Brain microvascular endothelial cell (primary cell): Measurements from ENCODE around the gene ABCA9.
"Not testable (repeated sequence)": the region's sequence is repeated elsewhere in the genome, so short reads cannot be mapped to it uniquely, and the experiment has no call there.

Experiments
- DNase-seq: peaks from one replicate; pipeline ENCODE4 v3.0.0-alpha.2; 2020
- H3K27ac ChIP-seq: fragments of 250-450 bp; sonication (Bioruptor Pico); 2 replicates; pipeline ENCODE4 v1.5.1; 2020; ENCODE audit warnings: mild to moderate bottlenecking, moderate library complexity
- H3K27me3 ChIP-seq: fragments of 250-450 bp; sonication (Bioruptor Pico); replicated peaks from 2 replicates; pipeline ENCODE4 v1.5.1; 2020; ENCODE audit warnings: mild to moderate bottlenecking
- H3K36me3 ChIP-seq: fragments of 250-450 bp; sonication (Bioruptor Pico); replicated peaks from 2 replicates; pipeline ENCODE4 v1.5.1; 2020; ENCODE audit warnings: mild to moderate bottlenecking
- H3K4me3 ChIP-seq: 2 replicates; pipeline ENCODE4 v1.5.1; 2011; ENCODE audit warnings: low read depth, mild to moderate bottlenecking, control low read depth, low read length, moderate library complexity
- CTCF ChIP-seq: IDR thresholded peaks from 2 replicates; pipeline ENCODE4 v1.5.1; 2011; ENCODE audit warnings: low read depth, mild to moderate bottlenecking, moderate library complexity, low read length, control low read depth, inconsistent platforms; ENCODE audit errors: missing control alignments
- in situ Hi-C: cut with HindIII; loops from 2 replicates; pipeline ENCODE4 v1.10.0; 2017; ENCODE audit warnings: low sequenced_read_pairs, low pct_ligation_motif_present

Gene ABCA9

DNA sequence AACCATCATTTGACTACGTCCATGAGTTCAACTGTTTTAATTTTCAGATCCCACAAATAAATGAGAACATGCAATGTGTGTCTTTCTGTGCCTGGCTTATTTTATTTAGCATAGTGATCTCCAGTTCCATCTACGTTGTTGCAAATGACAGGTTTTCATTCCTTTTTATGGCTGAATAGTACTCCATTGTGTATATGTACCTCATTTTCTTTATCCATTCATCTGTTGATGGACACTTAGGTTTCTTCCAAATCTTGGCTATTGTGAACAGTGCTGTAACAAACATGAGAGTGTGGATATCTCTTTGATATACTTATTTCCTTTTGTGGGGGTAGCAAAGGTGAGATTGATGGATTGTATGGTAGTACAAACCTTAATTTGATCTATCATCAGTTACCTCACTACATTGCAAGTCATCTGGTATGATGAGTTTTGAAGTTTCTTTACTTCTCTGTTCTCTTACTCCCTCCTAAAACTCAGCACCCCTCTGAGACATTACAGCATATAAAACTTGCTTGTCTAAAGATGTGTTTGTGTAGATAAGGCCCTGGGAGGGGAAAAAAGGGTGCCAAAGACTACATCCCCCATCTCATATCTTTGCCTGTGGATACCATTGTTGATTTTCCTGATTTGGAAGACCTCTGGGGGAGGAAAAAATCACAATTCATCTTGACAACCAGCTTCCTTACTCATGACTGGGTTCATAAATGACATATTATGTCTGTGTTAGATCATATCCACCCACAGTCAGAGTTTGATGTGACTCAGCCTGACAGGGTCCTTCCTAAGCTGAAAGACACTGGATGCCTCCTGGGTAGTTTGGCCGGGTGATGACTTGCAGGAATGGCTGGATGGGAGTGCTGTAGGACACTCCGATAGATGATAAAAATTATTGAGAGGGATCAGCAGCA, 47.6 kb downstream of the ABCA9 start:
- in situ Hi-C loops: no loop called here
- H3K4me3 ChIP-seq: no peak overlapping the region
- no peak for TF ChIP-seq CTCF
- peak overlapping the region; percentile 59 for H3K27ac ChIP-seq
- H3K27me3 ChIP-seq: no peaks in the 10 kb centered on the region
- DNase-seq: peak; percentile 91
- H3K36me3 ChIP-seq: no peaks in the 10 kb centered on the region

DNA sequence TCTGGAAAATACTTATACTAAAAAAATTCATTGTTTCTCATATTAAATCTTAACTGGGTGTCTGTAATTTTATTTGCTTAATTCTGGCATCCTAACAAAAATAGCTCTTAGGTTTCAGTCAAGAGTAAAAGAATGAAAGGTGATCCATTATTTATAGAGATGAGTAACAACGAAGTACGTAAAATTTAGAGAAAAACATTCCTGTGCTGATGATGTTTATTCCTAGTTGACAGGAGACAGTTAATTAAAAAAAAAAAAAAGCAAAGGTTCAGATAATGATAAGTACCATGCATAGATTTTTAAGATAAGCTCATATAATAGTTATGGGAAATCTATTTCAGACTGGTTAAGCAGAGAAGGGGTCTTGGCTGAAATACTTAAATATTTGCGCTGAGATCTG, 50.8 kb downstream of the ABCA9 start:
- in situ Hi-C loops: no loop called here
- H3K36me3 ChIP-seq: no peaks in the 10 kb centered on the region
- no peak for TF ChIP-seq CTCF
- H3K4me3 ChIP-seq: no peak overlapping the region
- no peak for DNase-seq
- no peaks in the 10 kb centered on the region for H3K27me3 ChIP-seq
- no peak overlapping the region for H3K27ac ChIP-seq

DNA sequence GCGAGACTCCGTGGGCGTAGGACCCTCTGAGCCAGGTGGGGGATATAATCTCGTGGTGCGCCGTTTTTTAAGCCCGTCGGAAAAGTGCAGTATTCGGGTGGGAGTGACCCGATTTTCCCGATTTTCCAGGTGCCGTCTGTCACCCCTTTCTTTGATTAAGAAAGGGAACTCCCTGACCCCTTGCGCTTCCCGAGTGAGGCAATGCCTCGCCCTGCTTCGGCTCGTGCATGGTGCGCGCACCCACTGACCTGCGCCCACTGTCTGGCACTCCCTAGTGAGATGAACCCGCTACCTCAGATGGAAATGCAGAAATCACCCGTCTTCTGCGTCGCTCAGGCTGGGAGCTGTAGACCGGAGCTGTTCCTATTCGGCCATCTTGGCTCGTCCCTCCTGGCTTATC, 56.0 kb downstream of the ABCA9 start:
- H3K36me3 ChIP-seq, in situ Hi-C loops: not testable (repeated sequence)

GRCh38 chr17:68999743-69000142, 61.0 kb downstream of the ABCA9 start:
- in situ Hi-C loops, H3K27me3 ChIP-seq, H3K36me3 ChIP-seq, DNase-seq, H3K4me3 ChIP-seq, H3K27ac ChIP-seq: not testable (repeated sequence)

More for the DNA sequence above, 56.0 kb downstream of the ABCA9 start:
- not testable (repeated sequence) for DNase-seq, H3K27ac ChIP-seq, H3K27me3 ChIP-seq, H3K4me3 ChIP-seq

DNA sequence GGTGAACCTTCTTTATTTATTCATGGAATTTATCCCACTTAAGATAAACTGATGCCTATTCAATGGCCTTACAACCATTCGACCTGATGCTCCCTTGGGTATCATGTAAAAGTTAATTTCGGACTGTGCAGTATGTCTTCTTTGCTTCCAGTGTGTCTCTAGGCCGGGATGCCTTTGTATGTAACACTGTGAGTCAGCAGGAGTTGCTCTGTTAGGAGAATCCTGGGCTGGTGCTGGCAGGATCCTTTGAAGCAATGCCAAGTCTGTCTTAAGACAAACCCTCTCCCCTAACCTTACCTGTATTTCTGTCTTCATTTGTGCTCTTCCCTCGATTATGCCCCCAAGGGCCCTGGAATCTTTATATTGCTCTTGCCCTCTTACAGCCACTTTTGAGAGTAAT, 67.6 kb downstream of the ABCA9 start:
- no peak overlapping the region for H3K4me3 ChIP-seq
- TF ChIP-seq CTCF: no peak
- no peak overlapping the region for H3K27ac ChIP-seq
- peak; percentile 42 for DNase-seq
- in situ Hi-C loops: no loop called here
- H3K36me3 ChIP-seq: no peaks in the 10 kb centered on the region
- no peaks in the 10 kb centered on the region for H3K27me3 ChIP-seq

DNA sequence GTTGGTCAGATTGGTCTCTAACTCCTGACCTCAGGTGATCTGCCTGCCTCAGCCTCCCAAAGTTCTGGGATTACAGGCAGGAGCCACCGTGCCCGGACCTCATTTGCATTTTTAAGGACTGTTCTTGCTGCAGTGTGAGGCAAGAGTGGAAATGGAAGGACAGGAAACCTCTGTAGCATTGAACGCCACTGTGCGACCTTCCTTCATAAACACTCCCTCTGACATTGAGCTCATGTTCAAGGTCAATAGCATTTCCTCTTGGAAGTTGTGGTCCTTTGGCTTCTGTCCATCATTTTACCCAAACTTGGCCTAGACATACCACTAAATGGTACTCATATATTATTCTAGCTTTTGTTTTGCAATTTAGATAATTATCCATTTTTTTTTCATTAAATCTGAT, 72.8 kb downstream of the ABCA9 start:
- Histone ChIP-seq H3K27ac (no peak overlapping the region), H3K27me3 (no peaks in the 10 kb centered on the region), H3K36me3 (no peaks in the 10 kb centered on the region), H3K4me3 (no peak overlapping the region)
- no peak for TF ChIP-seq CTCF
- DNase-seq: no peak
- in situ Hi-C loops: no loop called here

DNA sequence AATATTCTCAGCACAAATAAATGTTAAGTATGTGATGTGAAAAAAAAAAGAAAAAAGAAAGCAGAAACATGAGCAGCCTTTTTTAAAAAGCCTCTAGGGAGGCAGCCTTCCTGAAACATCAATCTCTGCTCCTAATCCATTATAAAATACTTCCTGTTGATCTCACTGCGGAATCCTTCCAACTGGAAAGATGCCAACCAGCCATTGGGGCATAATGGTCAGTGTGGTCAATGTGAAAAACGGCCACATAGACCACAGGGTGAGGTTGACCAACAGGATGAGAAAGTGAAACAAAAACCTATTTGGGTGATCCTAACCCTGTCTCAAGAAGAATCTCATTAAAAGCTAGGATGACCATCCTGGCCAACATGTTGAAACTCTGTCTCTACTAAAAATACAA, 79.4 kb downstream of the ABCA9 start:
- in situ Hi-C loops: no loop called here
- no peak for TF ChIP-seq CTCF
- H3K27ac ChIP-seq: no peak overlapping the region
- H3K36me3 ChIP-seq: no peaks in the 10 kb centered on the region
- no peak overlapping the region for H3K4me3 ChIP-seq
- peak; percentile 74 for DNase-seq
- H3K27me3 ChIP-seq: no peaks in the 10 kb centered on the region
